ENCODE results near the gene LHFPL3.

The LHFPL3 gene

DNA sequence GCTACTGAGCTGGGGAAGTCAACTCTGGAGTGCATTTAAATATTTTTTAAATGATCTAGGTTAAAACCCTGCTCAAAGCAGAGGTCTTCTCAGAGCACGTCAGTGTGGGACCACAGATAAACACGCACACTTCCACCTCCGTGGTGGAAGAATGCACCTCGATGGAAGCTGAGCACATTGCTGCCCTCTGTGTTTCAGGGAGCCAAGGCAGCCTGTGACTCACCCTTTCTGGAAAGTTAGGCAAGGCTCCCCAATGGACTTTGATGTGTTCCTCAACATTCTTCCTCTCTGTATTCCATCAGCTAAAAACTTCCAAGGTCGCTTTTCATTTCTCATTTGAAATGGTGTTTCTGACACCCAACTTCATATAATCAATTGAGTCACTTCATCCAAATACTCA, 514.8 kb downstream of the LHFPL3 start:
- no peak for DNase-seq (ENCODE audit: low read depth in 1 of 2, low spot score in 1 of 2)
- in situ Hi-C loops (cut with HindIII; ENCODE audit: low pct_unique_long_range_greater_than_20kb, low sequenced_read_pairs): no loop called here
- no peak for TF ChIP-seq JUND (IDR thresholded peaks at IDR 0.05; ENCODE audit: low read depth)

DNA sequence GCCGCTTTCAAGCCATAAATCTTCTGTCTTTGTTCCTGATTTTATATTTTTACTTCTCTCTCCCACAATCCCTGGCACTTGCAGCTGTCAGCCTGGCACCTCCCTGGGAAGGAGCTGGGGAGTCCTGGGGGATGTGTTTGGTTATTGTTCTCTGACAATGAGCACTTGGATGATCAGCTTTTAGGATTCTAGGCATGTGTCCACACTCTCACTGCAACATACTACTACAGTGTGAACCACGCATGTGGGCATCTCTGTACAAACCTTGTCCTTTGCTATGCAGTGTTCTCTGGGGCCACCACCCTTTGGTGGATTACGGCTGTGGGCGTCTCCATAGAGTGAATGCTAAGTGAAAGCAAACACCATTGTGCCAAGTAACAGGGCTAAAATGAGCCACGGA, 517.2 kb downstream of the LHFPL3 start:
- in situ Hi-C loops (cut with HindIII; ENCODE audit: low pct_unique_long_range_greater_than_20kb, low sequenced_read_pairs): no loop called here
- TF ChIP-seq JUND (IDR thresholded peaks at IDR 0.05; ENCODE audit: low read depth): no peak
- no peak for DNase-seq (ENCODE audit: low read depth in 1 of 2, low spot score in 1 of 2)

DNA sequence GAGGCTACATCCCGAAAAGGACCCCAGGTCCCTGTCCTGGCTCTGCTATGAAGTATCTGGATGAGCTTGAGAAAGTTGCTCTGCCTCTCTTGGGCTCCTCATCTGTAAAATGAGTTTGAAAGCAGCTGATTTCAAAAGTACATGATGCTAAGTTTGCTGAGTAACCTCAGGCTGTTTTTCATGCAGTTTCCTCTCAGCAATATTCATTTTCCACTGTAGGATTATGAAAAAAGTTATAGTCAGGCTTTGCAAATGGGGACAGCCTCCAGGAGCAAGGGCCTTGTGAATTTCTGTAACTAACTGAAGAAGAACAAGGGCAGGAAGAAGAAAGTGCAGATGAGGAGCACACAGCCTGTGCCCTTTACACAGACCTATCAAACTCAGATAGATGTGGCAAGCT, 518.3 kb downstream of the LHFPL3 start:
- no peak for DNase-seq (ENCODE audit: low read depth in 1 of 2, low spot score in 1 of 2)
- no peak for TF ChIP-seq JUND (IDR thresholded peaks at IDR 0.05; ENCODE audit: low read depth)
- in situ Hi-C loops (cut with HindIII; ENCODE audit: low pct_unique_long_range_greater_than_20kb, low sequenced_read_pairs): no loop called here

DNA sequence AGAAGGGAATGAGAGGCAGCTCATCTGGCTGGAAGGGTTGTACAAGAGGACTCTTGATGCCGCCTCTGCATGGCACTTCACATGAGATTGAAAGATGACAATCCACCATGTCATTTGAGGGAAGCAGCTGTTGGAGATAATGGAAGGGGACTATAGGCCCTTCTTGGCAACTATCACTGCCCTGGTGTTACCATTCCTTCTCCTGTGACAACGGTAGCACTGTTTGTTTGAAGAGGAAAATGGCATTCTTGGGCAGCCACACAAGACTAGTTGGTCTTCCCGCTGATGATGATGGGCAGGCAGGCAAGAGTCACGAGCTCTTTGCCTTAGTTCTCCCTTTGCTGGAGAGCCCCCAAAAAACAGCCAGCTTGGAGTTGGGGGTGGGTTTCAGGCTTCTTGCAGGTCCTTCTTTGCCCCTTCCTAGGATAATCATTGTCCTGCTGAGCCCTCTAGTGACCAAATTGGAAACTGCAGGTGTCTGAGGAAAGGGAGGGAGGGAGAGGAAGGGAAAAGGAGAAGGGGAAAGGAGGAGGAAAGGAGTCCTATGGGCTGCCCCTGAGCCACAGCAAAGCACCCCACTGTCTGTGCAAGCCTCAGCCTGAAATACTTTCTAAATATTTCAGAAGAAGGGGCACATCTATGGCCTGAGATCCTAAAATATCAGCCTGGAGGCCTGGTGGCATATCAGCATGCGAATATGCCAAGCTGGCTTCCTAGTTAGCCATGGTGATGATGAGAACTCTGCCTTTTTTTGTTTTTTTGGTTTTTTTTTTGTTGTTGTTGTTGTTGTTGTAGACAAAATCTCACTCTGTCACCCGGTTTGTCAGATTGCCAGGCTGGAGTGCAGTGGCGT, 520.0 kb downstream of the LHFPL3 start:
- peak in 1 of 2 experiments; percentile 62 for DNase-seq (ENCODE audit: low read depth in 1 of 2, low spot score in 1 of 2)
- in situ Hi-C loops (cut with HindIII; ENCODE audit: low pct_unique_long_range_greater_than_20kb, low sequenced_read_pairs): no loop called here
- TF ChIP-seq JUND (IDR thresholded peaks at IDR 0.05; ENCODE audit: low read depth): no peak

DNA sequence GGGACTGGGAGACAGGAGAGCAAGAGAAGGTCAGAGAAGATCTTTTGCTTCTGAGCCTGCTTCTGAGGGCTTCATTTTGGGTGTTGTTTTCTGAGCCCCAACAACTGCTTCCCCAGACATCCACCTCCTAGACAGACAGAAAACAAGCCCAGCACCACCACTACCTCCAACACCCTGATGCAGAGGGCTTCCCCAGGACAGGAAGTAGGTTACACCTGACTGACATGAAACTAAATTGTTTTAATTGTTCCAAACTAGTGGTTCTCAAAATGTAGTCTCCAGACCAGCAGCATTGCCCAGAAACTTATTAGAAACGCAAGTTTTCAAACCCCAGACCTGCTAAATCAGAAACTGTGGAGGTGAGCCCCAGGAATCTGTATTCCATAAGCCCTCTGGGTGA, 522.0 kb downstream of the LHFPL3 start:
- DNase-seq (ENCODE audit: low read depth in 1 of 2, low spot score in 1 of 2): no peak
- in situ Hi-C loops (cut with HindIII; ENCODE audit: low pct_unique_long_range_greater_than_20kb, low sequenced_read_pairs): no loop called here
- TF ChIP-seq JUND (IDR thresholded peaks at IDR 0.05; ENCODE audit: low read depth): no peak

DNA sequence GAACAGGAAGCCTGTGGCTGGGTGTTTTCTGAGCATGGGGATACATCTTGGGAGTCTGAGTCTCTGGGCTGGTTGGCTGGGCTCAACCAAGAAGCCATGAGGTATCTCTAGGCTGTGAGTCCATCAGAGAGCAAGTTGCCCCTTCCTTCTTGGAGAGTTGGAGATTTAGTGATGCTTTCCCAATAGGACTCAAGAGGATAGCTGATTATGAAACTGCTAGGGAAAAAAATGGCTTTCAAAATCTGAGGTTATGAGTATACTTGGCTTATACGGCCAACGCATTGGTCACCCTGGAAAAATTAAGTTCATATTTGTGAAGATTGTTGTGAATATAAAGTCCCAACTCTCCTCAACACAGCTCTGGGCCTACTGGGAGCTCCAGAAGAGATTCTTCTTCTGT, 522.9 kb downstream of the LHFPL3 start:
- no peak for DNase-seq (ENCODE audit: low read depth in 1 of 2, low spot score in 1 of 2)
- no peak for TF ChIP-seq JUND (IDR thresholded peaks at IDR 0.05; ENCODE audit: low read depth)
- in situ Hi-C loops (cut with HindIII; ENCODE audit: low pct_unique_long_range_greater_than_20kb, low sequenced_read_pairs): no loop called here

DNA sequence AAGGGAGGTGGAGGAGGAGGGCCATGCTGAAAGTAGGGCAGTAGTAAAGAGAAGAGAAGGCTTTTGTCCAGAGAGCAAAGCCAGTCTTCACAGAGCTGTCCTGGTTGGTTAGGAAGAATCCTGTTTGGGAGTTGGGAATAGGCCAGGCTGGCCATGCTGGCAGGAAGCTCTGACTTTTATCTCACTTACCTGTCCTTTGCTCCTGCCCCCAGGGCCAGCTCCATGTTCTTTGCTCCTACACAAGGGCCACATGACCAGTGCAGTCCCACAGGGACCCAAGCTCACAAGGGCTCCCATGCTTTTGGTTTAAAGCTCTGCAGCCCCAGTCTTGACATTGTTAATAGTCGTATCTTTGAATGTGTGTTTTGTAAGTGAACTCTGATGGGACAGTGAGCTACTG, 524.0 kb downstream of the LHFPL3 start:
- peak in 1 of 2 experiments; percentile 6 for DNase-seq (ENCODE audit: low read depth in 1 of 2, low spot score in 1 of 2)
- TF ChIP-seq JUND (IDR thresholded peaks at IDR 0.05; ENCODE audit: low read depth): no peak
- in situ Hi-C loops (cut with HindIII; ENCODE audit: low pct_unique_long_range_greater_than_20kb, low sequenced_read_pairs): no loop called here

DNA sequence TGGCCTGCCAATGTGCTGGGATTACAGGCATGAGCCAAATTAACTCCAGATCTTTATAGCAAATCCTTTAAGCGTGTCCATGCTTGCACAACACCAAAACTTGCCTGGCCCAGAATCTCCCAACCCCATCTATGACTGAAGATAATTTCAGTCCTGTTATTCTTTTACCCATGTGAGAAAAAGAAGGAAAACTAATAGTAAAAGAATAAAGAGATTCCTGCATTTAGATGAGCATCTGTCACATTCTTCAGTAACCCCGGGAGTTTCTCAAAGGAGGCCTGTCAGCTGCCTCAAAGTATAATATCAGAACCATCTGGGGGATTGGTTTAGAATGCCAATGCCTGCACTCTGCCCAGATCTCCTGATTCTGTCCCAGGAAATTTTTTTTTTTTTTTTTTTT, 527.5 kb downstream of the LHFPL3 start:
- DNase-seq (ENCODE audit: low read depth in 1 of 2, low spot score in 1 of 2): no peak
- no peak for TF ChIP-seq JUND (IDR thresholded peaks at IDR 0.05; ENCODE audit: low read depth)
- in situ Hi-C loops (cut with HindIII; ENCODE audit: low pct_unique_long_range_greater_than_20kb, low sequenced_read_pairs): no loop called here

DNA sequence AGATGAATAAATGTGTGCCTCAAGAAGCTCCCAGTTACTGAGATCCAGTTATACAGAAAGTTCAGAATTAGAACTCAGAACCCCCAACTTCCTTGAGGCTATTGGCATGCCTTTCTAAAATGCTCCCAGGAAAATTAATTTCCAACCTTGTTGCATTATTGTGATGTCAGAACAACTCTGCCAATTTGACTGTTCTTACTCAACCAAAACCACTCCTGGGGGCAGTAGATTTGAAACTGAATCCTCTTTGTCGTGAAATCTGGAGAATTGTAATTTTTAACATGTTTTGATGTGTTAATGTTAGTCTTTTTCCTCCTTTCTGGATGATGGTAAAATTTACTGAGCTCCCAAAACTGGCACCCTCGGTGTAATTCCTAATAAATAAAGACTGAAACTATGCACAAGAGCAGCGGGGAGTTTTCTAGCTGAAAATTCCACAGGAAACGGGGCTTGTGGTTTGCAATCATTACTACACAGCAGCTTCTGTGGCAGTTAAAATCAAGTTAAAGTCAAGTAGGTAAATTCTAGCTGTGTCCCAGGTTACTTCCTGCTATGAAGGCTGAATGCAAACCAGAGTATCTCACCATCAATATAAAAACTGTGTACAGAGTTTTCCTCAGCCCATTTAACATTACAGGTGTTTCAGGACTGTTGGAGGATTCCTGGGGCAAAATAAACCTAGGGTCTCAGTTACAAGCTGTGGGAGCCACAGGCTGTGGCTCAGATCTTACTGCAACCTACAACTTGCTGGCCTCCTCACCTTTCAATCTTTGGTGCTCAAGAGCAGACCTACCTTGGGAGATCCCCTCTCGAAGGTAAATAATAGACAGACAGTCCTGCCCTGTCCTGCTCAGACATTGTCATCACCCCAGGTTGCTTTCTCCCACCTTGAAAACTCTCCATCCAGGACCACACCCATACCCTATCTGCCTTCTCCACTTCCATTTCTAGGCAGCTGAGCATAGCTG, 529.3 kb downstream of the LHFPL3 start:
- no peak for TF ChIP-seq JUND (IDR thresholded peaks at IDR 0.05; ENCODE audit: low read depth)
- in situ Hi-C loops (cut with HindIII; ENCODE audit: low pct_unique_long_range_greater_than_20kb, low sequenced_read_pairs): no loop called here
- DNase-seq (ENCODE audit: low read depth in 1 of 2, low spot score in 1 of 2): no peak

DNA sequence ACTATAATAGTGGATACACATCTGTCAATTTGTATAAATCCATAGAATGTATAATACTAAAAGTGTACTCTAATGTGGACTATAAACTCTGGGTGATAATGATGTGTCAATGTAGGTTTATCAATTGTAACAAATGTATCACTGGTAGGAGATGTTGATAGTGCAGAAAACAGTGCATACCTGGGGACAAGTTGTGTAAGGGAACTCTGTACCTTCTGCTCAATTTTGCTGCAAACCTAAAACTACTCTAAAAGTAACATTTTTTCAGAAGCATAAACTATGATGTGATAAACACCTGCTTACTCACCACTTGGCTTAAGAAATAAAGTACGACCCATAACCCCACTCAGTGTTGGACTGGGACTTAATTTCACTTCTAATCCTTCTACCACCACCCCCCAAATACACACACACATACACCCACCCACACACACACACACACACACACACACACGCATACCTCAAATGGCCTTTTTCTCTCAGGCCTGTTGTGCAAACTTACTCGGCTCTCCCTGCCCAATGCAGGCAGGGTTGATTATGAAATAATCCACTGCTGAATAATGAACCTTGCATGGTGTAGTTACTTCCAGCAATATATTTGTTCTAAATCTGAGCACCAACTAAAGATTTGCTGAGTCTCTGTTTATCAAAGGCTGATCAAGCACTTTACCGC, 531.5 kb downstream of the LHFPL3 start:
- in situ Hi-C loops (cut with HindIII; ENCODE audit: low pct_unique_long_range_greater_than_20kb, low sequenced_read_pairs): no loop called here
- no peak for TF ChIP-seq JUND (IDR thresholded peaks at IDR 0.05; ENCODE audit: low read depth)
- no peak for DNase-seq (ENCODE audit: low read depth in 1 of 2, low spot score in 1 of 2)

DNA sequence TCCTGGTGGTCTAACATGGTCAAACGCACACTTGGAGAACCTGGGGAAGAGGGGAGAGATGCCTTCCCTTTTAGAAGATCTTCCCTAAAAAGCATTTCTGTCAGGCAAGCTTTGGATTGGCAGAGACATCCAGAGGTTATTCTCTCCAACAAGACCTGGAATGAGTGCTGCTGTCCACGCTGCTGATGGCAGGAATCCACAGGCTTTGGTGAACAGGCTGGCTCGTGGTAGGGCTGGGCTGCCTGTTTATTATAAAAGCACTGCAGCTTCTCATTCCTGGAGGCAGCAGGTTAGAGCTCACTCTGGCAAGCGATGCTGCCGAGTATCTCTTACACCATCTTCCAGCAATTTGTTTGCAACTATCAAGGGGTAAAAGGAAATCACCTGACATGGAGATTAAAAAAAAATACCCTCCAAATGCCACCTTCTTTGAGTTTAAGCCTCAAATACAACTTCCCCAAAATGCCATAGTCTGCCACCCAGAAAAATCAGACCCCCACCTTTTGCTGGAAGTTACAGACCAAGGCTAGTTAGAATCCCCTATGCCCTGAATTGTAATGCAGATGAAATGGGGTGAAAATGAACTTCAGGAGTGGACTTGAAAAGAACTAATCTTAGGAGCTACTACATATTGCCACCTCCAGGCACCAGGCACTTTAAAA, 533.5 kb downstream of the LHFPL3 start:
- DNase-seq (ENCODE audit: low read depth in 1 of 2, low spot score in 1 of 2): peak in 1 of 2 experiments; percentile 9
- in situ Hi-C loops (cut with HindIII; ENCODE audit: low pct_unique_long_range_greater_than_20kb, low sequenced_read_pairs): no loop called here

DNA sequence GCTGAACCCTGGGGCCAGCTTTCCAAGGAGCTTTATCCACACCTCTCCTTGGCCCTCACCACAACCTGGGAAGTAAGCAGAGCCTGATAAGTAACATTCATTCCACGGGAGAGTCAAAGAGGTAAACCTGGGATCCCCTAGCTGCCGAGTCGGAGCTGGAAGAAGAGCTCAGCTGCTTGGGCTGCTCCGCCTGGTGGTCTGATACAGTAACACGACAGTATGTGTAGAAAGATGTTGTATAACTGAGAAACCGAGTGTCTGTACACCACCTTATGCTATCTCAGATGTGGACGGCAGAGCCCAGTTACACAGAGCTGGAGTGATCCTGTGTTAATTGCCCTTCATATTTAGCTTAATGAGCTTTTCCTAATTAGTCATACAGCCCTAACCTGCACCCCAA, 534.3 kb downstream of the LHFPL3 start:
- TF ChIP-seq JUND (IDR thresholded peaks at IDR 0.05; ENCODE audit: low read depth): no peak
- peak in 1 of 2 experiments; percentile 51 for DNase-seq (ENCODE audit: low read depth in 1 of 2, low spot score in 1 of 2)
- in situ Hi-C loops (cut with HindIII; ENCODE audit: low pct_unique_long_range_greater_than_20kb, low sequenced_read_pairs): no loop called here

More for the DNA sequence above, 533.5 kb downstream of the LHFPL3 start:
- TF ChIP-seq JUND (IDR thresholded peaks at IDR 0.05; ENCODE audit: low read depth): no peak

Data from T47D (cell line).